DOHH2 (cell line): ENCODE results near the gene NENF.

Experiments
- CTCF ChIP-seq: fragments of 200-600 bp; sonication (generic); IDR thresholded peaks from one replicate; pipeline ENCODE4 v1.5.1; 2014; ENCODE audit warnings: antibody characterized with exemption, mild to moderate bottlenecking, low read depth, low read length; ENCODE audit not compliant: poor library complexity, severe bottlenecking
- EZH2phosphoT487 ChIP-seq: fragments of 200-600 bp; sonication (generic); IDR thresholded peaks from 2 replicates; pipeline ENCODE4 v1.6.1; 2017; ENCODE audit warnings: borderline replicate concordance, mild to moderate bottlenecking, antibody characterized with exemption, low read length, moderate library complexity, mixed read lengths

- no peak for TF ChIP-seq CTCF
- no peak for TF ChIP-seq EZH2phosphoT487
These were observed 38.6 kb downstream of the NENF start for GRCh38 chr1:212471286-212471685.
